Ascending aorta (tissue), 2 donors: ENCODE data around the gene CAMK1D. TPM values are rescaled to one million over a fixed set of nuclear protein-coding genes. Genes with fewer than 3 reads are reported as not detected.

Source experiments
- DNase-seq, 2 donors: peaks; one replicate each; pipeline ENCODE4 v3.0.0-alpha.2; 2019; ENCODE audit warnings: low spot score in 2 of 2
- H3K27ac ChIP-seq, 2 donors: fragments of 200-600 bp; sonication (generic); one replicate each; pipeline ENCODE4 v1.5.1; 2016 to 2017; ENCODE audit warnings: mild to moderate bottlenecking in 1 of 2
- H3K27me3 ChIP-seq: fragments of 200-600 bp; sonication (generic); one replicate; pipeline ENCODE4 v1.5.1; 2017
- H3K36me3 ChIP-seq, 2 donors: fragments of 200-600 bp; sonication (generic); one replicate each; pipeline ENCODE4 v1.5.1; 2016
- H3K4me1 ChIP-seq, 2 donors: fragments of 200-600 bp; sonication (generic); one replicate each; pipeline ENCODE4 v1.5.1; 2016 to 2017; ENCODE audit warnings: mild to moderate bottlenecking in 1 of 2
- H3K4me3 ChIP-seq, 2 donors: fragments of 200-600 bp; sonication (generic); one replicate each; pipeline ENCODE4 v1.5.1; 2016 to 2017; ENCODE audit warnings: mild to moderate bottlenecking in 1 of 2
- H3K9me3 ChIP-seq, 2 donors: fragments of 200-600 bp; sonication (generic); one replicate each; pipeline ENCODE4 v1.5.1; 2016
- CTCF ChIP-seq, 3 experiments: fragments of 200-600 bp in 2 of 3; fragments of 450-650 bp in 1 of 3; sonication (generic) in 2 of 3; IDR thresholded peaks; one replicate each; pipeline ENCODE4 v1.5.1; 2016 to 2019; ENCODE audit warnings: antibody characterized with exemption in 3 of 3, mild to moderate bottlenecking in 1 of 3, moderate library complexity in 1 of 3
- intact Hi-C: fragments of 100-400 bp; cut with DNase I; formaldehyde crosslinking; loops from one replicate; pipeline ENCODE4 v1.15.1; 2023
- total RNA-seq: library from RNA; depleted of rRNA; stranded (reverse); fragments of >200 nt; gene quantifications from one replicate; pipeline ENCODE4 v1.1.0, GENCODE V29; 2016

CAMK1D gene
- total RNA-seq, 1 donor from 2014 or later = 4.2 TPM

DNA sequence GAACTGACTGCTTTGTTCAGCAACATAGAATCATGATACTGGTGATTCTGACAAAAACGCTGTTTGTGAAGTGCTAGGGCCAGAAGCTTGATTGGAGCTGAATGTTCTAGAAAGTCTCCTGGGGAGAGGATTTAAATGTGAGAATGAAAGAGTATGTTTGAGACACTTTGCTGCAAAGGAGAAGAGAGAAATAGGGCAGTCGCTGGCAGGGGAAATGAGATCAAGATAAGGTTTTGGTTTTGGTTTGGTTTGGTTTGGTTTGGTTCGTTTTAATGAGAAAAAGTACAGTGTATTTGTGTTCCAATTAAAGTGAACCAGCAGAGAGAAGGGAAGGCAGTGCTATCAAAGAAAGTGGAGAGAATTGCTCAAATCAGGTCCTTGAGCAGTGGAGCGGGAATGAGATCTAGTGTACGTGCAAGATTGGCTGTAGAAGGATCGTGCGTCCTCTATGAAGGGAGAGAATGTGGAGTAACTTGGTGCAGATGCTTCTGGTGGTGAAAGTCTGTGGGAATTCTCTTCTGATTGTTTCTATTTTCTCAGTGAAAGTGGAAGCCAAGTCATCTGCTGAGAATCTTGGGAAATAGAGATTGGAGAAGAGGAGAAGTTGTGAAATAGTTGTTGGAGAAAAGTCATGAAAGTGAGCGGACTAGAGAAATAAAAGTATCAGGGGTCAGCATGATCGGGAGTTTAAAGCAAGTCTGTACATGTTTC lies 381.6 kb downstream of the CAMK1D start:
- peak overlapping the region; percentile 9 to 29 for H3K27ac ChIP-seq

DNA sequence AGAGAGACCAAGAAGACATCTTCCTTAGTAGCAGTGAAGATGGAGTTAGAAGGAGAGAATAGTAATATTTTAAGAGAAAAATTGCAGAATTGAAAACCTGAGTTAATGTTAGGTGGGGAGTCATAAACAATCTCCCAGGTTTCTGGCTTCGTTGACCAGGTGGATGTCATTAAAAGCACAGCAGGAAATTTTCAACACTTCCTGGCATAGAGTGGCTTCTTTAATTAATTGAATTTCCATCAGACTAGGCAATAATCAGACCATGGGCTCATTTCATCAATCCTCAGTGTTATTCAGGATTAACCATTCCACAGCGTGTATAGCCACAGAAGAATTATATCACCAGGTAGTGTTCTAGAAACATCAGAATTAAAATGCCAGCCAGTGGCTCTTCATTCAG lies 383.9 kb downstream of the CAMK1D start:
- Histone ChIP-seq H3K27ac (no peak overlapping the region), H3K4me3 (no peak overlapping the region), H3K27me3 (no peaks in the 10 kb centered on the region), H3K4me1 (peaks cover 0 to 10% of the 10 kb centered on the region in 2 donors), H3K36me3 (no peaks in the 10 kb centered on the region), H3K9me3 (no peaks in the 10 kb centered on the region)
- intact Hi-C loops = no loop called here
- DNase-seq = no peak
- TF ChIP-seq CTCF (IDR thresholded peaks at IDR 0.05) = no peak

More for the DNA sequence above, 381.6 kb downstream of the CAMK1D start:
- intact Hi-C loops = no loop called here
- Histone ChIP-seq H3K9me3 (no peaks in the 10 kb centered on the region), H3K36me3 (no peaks in the 10 kb centered on the region), H3K4me3 (no peak overlapping the region), H3K27me3 (no peaks in the 10 kb centered on the region), H3K4me1 (peaks cover 0 to 4% of the 10 kb centered on the region in 2 donors)
- DNase-seq = no peak
- no peak for TF ChIP-seq CTCF (IDR thresholded peaks at IDR 0.05)

- DNase-seq = peak in 1 of 2 donors; percentile 72
Observed at GRCh38 chr10:12735843-12736462, 386.6 kb downstream of the CAMK1D start.

GRCh38 chr10:12740813-12741212 lies 391.5 kb downstream of the CAMK1D start:
- Histone ChIP-seq H3K36me3 (no peaks in the 10 kb centered on the region), H3K27ac (no peak overlapping the region)
- no peak for TF ChIP-seq CTCF (IDR thresholded peaks at IDR 0.05)

More at GRCh38 chr10:12735843-12736462, 386.6 kb downstream of the CAMK1D start:
- Histone ChIP-seq H3K27me3 (no peaks in the 10 kb centered on the region), H3K36me3 (no peaks in the 10 kb centered on the region), H3K4me3 (no peak overlapping the region), H3K9me3 (no peaks in the 10 kb centered on the region), H3K4me1 (peaks cover 0 to 10% of the 10 kb centered on the region in 2 donors), H3K27ac (peak overlapping the region; percentile 38 to 50)
- intact Hi-C loops = no loop called here
- no peak for TF ChIP-seq CTCF (IDR thresholded peaks at IDR 0.05)

GRCh38 chr10:12741360-12741804 lies 392.0 kb downstream of the CAMK1D start:
- no peak for DNase-seq
- intact Hi-C loops = no loop called here
- Histone ChIP-seq H3K4me3 (no peak overlapping the region), H3K4me1 (peaks cover 0 to 1% of the 10 kb centered on the region in 2 donors), H3K27ac (peak overlapping the region; percentile 15 to 23), H3K27me3 (no peaks in the 10 kb centered on the region), H3K9me3 (no peaks in the 10 kb centered on the region), H3K36me3 (no peaks in the 10 kb centered on the region)
- no peak for TF ChIP-seq CTCF (IDR thresholded peaks at IDR 0.05)

More at GRCh38 chr10:12740813-12741212, 391.5 kb downstream of the CAMK1D start:
- H3K4me1 ChIP-seq = peaks cover 0 to 6% of the 10 kb centered on the region in 2 donors
- H3K27me3 ChIP-seq = no peaks in the 10 kb centered on the region
- H3K4me3 ChIP-seq = no peak overlapping the region
- no peak for DNase-seq
- intact Hi-C loops = no loop called here
- H3K9me3 ChIP-seq = no peaks in the 10 kb centered on the region
